Left hindlimb (tissue), 1 donor: Measurements from ENCODE around the gene TNFRSF19.
"Not testable (repeated sequence)": the region's sequence is repeated elsewhere in the genome, so short reads cannot be mapped to it uniquely, and the experiment has no call there.

ENCODE experiments used
- DNase-seq: peaks from one replicate; pipeline ENCODE4 v3.0.0-alpha.2; 2018

Gene TNFRSF19

GRCh38 chr13:23658929-23659541 lies 88.8 kb downstream of the TNFRSF19 start:
- no peak for DNase-seq

DNA sequence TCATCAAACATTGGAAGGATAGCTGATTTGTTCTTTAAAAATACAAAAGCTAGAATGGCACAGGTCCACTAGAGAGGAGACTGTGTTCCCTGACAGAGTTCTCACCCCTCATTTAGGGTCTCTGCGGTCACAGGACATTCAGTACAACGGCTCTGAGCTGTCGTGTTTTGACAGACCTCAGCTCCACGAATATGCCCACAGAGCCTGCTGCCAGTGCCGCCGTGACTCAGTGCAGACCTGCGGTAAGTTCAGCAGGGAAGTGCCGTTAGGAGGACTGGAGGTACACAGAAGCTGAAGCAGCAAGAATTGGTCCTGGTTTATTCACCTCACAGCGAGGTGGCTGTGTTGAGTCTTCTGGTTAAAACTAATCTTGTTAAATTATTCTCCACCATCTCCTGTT lies 90.0 kb downstream of the TNFRSF19 start:
- no peak for DNase-seq

DNA sequence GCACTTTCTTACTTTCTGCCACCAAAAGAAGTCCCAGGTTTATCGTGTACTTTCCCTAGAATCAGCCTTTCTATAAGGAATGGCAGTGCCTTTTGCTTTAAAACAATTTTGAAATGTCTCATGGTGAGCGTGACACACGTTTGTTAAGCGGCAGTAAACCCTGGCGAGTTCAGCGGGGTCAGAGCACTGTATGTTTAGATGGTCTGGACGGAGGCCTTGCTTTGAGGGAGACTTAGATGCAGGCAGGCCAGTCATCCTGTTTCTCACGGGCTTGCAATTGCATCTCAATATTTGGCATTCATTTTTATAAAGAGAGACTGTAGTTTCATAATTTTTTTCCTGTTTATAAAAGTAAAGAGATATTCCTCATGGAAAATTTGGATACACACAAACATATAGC lies 96.4 kb downstream of the TNFRSF19 start:
- DNase-seq = no peak

DNA sequence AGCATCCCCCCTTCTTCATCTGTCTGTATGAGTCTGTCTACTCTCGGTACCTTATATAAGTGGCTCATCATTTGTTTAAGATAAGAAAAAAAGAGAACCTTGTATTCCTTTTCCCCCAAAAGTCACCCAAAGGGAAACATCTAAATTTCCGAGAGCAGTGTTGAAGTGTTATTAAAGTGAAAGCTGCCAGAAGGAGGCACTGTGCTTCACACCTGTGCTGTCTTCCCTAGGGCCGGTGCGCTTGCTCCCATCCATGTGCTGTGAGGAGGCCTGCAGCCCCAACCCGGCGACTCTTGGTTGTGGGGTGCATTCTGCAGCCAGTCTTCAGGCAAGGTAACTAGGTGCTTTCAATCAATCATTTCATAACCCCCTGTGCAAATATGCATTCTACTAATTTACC lies 97.5 kb downstream of the TNFRSF19 start:
- DNase-seq = no peak

GRCh38 chr13:23668562-23668961 lies 98.3 kb downstream of the TNFRSF19 start:
- no peak for DNase-seq

DNA sequence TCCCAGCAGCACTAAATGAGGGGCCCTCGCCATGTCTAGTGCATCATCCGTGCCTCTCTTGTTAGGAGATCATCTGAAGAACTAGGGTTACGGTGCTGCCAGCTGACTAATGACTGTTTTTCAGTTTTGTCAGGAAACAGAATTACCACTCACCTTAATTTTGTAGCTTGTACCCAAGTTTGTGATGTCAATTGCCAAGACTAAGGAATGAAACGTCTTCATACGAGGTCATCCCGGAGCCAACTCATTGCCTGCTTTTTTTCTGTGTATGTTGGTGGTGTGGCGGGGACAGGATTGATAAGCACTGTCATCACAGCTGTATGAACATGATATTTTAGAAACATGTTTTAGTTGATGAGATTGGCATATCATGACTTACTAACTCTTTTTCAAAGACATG lies 100.6 kb downstream of the TNFRSF19 start:
- no peak for DNase-seq

DNA sequence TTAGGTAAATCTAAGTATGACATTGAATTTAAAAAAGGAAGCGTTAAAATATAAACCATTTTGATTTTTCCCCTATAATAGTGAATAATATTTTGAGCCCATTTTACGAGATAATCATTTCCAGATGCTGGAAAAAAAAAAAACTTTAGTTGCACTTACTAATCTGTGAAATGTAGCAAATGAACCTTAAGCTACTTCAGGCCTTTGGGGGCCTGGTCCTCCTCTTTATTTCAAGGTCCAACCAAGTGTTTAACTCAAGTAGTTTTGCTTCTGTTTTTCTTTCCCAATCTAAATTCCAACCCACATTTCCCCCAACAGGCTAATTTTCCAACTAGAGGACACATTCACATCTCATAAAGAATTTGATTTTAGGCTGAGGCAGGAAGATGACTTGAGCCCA lies 101.2 kb downstream of the TNFRSF19 start:
- no peak for DNase-seq

DNA sequence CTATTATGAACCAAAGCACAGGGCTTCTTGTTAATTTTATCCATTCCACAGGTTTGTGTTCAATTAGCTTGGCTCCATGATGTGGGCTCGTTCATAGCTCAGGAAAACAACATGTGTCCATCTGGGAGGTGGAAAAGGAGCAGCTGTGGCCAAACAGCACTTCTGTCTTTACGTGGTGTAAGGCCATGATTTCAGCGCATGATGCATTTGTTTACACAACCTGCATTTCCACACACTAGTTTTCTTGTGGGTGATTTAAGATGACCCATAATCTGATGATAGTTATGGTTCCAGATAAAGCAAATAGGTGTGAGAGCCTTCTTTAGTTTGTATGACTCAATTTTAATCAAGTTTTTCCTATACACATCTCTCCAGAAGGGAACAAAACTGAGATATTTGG lies 101.7 kb downstream of the TNFRSF19 start:
- no peak for DNase-seq

- no peak for DNase-seq
Observed at GRCh38 chr13:23672616-23673015, 102.4 kb downstream of the TNFRSF19 start.

DNA sequence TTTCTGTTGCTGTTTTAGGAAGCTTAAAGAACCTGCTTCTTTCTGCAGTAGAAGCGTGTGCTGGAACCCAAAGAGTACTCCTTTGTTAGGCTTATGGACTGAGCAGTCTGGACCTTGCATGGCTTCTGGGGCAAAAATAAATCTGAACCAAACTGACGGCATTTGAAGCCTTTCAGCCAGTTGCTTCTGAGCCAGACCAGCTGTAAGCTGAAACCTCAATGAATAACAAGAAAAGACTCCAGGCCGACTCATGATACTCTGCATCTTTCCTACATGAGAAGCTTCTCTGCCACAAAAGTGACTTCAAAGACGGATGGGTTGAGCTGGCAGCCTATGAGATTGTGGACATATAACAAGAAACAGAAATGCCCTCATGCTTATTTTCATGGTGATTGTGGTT lies 103.1 kb downstream of the TNFRSF19 start:
- DNase-seq = no peak

GRCh38 chr13:23673867-23674605 lies 103.8 kb downstream of the TNFRSF19 start:
- no peak for DNase-seq

DNA sequence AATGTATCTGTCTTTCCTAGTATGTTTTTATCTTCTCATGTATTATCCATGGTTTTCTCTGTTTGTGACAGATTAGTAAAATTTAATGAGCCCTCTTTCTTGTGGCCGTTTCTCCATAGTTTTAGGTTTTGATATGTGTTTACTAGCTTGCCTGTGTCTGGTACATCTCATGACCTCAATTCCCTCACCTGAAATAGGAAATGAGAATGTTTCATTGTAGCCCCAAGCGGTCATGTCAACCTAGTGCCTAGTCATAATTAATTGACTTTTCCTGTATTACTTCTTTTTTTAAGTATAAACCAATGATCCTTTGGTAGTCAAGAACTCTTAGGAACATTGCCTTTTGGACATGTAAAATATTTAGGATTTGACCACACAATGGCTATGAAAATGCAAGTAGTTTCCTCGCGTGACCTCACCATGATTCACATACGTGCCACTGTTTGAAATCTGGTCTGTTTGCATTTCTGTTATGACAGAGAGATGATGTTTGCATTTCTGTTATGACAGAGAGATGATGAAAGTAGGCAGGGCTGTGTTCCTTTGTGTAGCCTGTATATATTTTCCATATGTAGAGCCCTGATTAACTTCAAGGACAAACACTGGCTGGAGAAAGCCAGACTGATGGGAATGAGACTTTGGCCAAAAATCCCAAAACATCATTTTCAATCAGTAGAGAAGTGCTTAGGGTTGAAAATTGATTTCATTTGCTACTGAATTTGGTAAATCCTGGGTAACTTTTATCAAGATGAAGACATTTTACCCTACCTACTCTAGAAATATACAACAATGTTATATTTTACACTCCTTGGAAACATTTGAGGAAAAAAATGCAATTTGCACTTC lies 104.8 kb downstream of the TNFRSF19 start:
- no peak for DNase-seq

- DNase-seq = not testable (repeated sequence)
Observed at GRCh38 chr13:23677679-23678288, 107.6 kb downstream of the TNFRSF19 start.

DNA sequence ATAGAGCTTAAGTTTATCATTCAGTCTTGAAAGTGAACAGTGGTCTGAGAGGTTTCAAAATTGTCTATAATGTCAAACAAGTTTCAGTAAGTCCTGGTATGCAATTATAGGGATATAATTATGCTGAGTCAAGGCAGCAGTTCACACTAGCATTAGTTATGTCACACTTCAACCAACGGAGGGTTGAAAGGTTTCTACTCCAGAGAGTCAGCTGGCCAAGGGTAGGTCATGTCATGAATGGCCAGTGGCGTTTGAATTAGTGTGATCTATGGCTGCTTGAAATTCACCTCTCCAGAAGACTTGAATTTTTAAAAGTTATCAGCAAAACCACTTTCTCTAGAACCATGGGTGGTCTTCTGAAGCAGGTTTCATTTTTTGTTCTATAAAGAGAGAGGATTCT lies 108.6 kb downstream of the TNFRSF19 start:
- no peak for DNase-seq

DNA sequence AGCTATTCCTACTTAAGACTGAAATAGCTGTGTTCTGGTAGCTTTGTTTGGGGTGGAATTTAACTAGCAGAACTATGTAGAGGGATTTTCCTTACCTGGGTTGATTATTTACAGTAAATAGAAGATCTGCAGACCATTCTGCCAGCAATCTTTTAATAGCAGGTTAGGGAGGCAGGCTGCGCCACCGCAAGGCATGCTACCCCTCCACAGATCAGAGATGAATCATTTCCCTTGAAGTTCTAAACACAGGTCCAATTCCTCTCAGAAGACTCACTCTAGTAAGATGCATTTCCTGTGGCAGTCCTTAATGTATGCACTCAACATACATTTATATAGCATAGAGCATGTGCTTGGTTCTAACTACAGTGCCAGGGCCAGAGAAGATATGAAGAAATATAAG lies 109.0 kb downstream of the TNFRSF19 start:
- DNase-seq = no peak

DNA sequence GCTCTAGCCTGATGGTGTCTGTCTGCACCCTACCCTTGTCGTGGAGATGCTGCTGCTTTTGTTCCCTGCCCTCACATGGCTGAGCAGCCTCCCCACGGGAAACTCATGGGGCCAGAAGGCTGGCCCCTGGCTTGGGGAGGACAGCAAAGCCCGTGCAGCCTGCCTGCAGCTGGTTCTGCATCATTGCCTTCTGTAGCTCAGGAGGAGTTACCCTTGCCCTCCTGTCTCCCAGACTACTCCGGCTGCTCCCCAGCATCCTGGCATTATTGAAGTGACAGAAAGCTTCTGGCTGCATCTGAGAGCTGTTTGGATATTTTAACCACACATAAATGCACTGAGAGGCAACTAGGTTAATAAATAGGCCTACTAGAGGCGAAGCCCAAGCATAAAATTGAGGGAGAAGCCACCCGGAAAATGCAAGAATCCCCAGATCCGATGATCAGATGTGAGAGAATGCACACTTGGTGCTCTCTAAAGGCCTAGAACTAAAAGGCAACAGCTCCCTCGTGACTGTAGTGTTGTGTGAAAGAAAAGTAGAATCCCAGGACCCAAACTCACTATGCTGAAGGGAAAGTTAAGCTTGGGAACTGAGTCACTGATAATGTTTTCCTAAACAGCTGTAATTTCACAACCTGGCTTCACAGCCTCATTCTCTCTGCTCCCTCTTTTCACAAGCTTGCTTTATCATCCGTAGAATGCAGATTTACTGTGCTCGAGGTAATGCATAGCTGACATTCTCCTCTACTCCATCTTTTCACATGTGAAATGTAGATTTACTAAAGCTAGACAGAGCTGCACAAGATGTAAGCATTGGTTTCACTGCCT lies 110.8 kb downstream of the TNFRSF19 start:
- DNase-seq = no peak

- DNase-seq = no peak
Observed at GRCh38 chr13:23683084-23683483, 112.9 kb downstream of the TNFRSF19 start.

GRCh38 chr13:23684647-23685046 lies 114.4 kb downstream of the TNFRSF19 start:
- no peak for DNase-seq

DNA sequence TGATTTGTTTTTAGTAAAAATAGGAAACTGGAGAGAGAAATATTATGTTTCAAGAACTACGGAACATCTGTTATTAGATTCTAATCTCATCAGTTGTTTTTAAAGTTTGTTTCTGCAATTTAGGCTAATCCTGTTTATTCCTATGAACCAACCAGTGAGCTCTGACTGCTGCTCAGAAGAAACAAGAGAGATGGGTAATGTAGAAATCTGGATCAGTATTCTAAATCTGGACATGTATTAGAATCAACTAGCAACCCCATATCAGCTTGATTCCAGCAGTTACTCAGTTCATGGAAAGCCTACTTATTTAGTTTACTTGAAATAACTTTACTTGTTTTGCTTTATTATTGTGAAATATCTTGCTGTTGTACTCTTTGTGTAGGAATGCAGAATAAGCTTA lies 115.2 kb downstream of the TNFRSF19 start:
- no peak for DNase-seq

DNA sequence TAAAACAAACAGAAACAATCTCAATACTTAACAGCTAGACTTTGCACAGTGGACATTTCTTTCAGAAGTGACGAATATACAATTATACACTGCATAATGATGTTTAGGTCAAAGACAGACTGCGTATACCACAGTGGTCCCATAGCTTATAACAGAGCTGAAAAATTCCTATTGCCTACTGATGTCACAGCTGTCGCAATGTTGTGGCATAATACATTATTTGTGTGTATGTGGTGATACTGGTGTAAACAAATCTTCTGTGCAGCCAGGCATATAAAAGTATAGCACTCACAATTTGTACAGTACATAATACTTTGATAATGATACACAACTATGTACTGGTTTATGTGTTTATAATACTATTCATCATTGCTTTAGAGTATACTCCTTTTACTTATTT lies 116.7 kb downstream of the TNFRSF19 start:
- no peak for DNase-seq

DNA sequence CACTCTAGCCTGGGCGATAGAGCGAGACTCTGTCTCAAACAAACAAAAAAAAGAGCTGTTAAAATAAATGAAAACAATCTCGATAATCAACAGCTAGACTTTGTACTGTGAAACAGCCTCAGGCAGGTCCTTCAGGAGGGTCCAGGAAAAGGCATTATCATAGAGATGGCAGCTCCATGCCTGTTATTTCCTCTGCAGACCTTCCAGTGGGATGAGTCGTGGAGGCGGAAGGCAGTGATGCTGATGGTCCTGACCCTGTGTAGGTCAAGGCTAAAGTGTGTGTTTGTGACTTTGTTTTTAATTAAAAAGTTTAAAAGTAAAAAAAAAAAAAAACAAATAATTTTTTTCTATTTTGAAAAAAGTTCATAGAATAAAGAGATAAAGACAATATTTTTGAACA lies 117.4 kb downstream of the TNFRSF19 start:
- DNase-seq = no peak

- DNase-seq = no peak
Observed at GRCh38 chr13:23688336-23688735, 118.1 kb downstream of the TNFRSF19 start.

DNA sequence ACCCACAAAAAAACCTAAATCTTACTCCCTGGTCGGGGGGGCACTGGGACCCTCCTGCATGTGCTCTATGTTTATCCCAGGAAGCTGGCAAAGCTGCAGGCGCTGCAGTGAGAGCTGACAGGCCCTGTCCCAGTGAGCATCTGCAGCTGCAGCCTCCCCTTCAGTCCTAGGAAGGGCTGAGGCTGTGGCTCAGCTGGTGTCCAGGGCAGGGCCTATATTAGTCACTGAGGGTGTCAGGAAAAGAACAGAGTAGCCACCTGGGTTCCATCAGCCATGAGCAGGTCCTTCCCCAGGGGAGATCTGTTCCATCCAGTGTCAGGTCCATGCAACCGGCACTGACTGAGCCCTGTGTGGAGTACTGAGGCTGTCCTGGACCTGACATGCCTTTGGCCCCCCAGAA lies 120.5 kb downstream of the TNFRSF19 start:
- DNase-seq = no peak
